GM19239 (cell line): ENCODE measurements around the gene LMAN1.
A peak's percentile ranks its signal among the peaks of the same experiment; 100 is the strongest.

Experiments
- DNase-seq: peaks from one replicate; pipeline ENCODE4 v3.0.0; 2011; ENCODE audit warnings: low spot score; ENCODE audit not compliant: insufficient read length
- FAIRE-seq: peaks from 2 replicates; lab custom pipeline; 2011; peaks lifted over from hg19 to GRCh38; lab: Jason Lieb, UNC

Gene LMAN1, protein sequence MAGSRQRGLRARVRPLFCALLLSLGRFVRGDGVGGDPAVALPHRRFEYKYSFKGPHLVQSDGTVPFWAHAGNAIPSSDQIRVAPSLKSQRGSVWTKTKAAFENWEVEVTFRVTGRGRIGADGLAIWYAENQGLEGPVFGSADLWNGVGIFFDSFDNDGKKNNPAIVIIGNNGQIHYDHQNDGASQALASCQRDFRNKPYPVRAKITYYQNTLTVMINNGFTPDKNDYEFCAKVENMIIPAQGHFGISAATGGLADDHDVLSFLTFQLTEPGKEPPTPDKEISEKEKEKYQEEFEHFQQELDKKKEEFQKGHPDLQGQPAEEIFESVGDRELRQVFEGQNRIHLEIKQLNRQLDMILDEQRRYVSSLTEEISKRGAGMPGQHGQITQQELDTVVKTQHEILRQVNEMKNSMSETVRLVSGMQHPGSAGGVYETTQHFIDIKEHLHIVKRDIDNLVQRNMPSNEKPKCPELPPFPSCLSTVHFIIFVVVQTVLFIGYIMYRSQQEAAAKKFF

DNA sequence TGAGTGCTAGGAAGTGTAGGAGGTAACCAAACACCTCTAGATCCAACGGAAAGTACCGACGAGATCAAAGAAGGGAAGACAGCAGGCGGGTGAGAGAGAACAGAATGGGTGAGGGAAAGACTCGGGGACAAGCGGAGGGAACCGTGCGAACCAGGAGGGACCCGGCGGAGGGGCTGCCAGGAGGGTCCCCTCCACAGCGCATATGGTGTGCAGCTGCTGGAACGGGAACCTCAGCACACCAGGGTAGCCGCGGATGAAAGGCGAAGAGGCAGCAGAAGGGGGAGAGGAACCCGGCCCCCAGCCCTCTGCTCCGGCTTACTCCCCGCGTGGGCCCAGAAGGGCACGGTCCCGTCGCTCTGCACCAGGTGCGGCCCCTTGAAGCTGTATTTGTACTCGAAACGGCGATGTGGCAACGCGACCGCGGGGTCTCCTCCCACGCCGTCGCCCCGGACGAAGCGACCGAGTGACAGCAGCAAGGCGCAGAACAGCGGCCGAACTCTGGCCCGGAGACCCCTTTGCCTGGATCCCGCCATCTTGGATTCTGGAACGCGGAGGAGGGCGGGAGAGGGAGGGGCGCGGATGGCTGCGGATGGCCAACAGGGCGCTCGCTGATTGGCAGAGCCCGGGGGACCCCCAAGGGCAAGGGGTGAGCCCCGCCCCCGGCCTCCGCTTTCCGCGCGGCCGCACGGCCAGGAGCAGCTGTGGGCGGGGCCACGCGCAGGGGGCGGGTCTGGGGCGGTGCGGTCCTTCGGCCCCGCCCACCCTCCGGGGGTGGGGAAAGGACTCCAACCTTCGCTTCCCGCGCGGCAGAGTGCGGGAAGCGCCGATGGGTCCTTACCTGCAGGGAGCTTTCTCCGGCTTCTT is at the start of gene LMAN1:
LMAN1 (minus strand) TSS at position 554 of the 864 bp plus-strand sequence; CDS start at position 533, 21 bp downstream.
- FAIRE-seq (peak; percentile 98), DNase-seq (peak; percentile 91)

DNA sequence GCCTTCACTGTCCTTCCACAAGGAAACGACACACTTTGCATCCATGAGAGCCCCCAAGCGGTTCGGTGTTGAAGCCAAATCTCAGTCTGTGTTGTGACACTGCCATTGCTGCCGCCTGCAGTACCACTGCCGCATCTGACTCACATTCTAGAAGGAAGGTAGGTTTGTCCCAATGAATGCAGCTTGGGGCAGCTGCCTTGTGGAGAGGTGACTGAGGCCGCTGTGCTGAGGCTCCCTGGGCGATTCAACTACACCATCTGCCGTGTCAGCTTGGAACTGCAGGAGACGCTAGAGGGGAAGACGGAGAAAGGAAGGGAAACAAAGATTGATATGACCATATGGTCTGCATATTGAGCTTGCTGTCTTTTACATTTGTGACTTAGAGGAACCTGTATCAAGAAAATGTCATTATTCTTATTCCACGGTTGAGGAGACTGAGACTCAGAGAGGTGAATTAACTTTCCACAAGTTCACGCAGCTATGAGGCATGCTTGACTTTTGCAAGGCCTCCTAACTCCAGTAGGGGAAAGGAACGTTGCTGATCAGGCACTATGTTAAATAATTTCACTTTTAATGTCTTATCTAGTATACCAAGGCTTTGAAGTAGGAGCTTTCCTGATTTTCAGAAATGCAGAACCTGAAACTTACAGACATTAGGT is 43.5 kb upstream of the LMAN1 start:
- DNase-seq (peak; percentile 78), FAIRE-seq (peak; percentile 75)

DNA sequence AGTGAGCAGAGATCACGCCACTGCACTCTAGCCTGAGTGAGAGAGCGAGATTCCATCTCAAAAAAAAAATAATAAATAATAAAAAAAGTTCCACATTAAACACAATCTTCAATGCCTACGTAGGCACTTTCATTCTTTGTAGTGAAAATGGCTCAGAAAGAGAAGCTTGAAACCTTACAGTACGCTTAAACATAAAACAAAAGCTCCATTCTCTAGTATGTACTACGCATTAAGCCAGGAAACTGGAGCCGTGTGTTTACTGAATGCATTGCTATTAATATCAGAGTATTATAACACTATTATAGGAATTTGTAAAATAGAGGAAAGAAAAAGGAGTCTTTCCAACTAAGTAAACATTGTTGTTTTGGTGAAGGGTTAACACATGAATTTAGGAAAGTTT is 41.3 kb upstream of the LMAN1 start:
- DNase-seq = no peak
- FAIRE-seq = no peak

DNA sequence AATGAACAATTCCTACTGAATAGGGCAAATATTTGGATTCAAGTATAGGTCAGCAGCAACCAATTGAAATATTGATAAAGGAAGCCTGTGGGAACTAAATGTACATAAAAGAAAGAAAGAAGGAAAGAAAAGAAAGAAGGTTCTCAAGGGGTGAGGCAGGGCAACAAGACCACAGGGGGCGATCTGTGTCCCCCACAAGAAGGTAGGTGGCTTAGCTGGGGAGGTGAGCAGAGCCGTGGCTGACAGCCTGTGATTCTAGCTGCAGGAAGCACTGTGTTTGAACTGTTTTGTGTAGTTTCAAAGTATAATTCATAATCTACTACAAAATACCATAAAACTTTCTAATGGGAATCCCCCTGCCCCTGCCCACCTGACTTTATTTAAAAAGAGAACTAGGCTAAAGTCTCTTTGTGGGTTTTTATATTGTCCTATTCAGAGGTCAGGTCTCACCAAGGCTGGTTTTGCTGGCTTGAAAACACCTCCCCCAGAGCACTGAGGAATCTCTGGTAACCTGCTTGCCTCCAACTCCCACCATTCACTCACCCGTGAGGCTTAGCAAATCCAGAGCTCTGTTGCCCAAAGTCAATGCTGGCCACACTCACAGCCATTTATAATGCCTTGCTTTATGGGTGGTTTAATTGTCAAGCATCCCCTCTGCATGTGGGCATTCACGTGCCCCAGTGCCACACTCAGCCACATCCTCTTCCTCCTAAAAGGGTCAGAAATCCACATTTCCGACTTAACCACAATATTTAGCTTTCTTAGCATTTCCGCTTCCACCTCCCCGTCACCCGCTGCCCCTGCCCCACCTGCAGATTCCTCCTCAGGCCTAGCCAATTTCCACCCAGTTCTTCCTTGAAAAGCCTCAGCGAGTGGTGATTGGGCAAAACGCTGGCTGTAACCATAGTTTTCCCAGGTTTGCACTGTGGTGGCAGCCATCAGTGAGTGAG is 36.4 kb upstream of the LMAN1 start:
- no peak for FAIRE-seq
- DNase-seq = no peak

DNA sequence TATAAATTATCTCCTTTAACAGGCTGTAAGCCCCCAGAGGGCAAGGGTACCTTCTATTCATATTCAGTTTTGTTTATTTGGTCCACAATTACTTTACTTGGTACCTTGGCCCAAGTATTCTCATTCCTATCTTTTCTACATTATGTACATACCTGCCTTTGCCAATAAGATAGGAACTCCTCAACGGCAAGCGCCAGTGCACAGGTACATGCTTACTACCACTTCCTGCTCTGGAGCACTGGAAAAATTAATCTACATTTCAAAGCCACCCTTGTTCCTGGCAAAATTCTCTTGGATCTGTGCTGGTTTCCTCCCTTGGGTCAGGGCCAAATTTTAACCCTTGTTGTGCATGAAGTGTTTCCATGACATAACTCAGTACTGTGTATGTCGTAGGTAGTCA is 34.3 kb upstream of the LMAN1 start:
- DNase-seq = no peak
- no peak for FAIRE-seq

DNA sequence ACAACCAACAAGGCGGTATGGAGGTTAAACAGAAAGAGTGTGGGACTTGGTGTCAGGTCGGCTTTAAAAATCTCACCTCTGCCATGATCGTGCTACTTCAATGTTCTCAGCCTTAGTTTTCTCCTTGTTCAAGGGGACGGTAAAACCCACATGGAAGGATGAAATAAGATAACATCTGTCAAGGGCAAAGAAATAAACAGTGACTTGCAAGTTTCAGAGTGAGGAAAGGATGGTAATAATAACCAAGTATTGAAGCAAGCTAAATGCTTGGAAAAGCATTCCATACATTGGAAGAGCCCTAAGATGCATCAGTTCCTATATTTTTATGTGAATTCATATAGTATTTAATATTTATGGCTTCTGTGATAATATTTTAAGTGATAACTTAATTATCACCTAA is 29.8 kb upstream of the LMAN1 start:
- DNase-seq (no peak), FAIRE-seq (no peak)

DNA sequence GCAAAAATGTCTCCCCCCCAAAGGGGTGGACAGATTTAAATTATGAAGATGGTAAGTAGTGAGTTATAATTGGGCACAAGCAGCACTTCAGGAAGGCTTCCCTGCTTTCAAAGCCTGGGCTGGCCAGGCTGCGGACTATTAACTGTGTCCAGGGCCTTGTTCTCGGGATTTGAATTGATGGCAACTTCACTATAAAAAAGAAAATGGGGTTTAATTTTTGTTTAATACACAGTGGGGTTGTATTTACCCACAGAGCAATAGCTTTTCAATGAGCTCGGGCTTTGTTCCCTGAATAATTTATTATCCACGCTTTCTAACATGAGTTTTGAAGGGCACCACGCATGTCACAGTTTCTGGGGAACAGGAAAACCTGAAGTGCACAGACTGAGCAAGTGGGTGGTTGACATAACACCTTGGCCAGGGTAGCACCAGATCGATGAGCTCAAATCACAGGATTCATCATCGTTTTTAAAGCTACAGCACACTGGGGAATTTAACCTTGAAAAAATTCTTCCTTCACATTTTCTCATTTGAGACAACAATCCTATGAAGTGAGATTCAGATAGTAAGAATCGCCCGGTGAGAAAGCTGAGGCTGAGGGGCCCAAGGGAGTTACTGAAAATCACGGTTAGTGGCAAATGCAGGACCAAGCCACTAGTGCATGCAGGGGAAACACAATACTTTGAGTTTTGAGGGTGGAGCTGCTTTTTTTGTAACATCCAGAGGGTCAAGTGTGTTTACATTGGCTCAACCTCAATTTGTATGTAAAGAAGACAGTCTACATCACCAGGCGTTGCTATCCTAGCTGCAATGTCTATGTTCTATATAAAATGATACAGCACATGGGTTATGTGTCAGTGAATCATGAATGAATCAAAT is 28.9 kb upstream of the LMAN1 start:
- no peak for DNase-seq

DNA sequence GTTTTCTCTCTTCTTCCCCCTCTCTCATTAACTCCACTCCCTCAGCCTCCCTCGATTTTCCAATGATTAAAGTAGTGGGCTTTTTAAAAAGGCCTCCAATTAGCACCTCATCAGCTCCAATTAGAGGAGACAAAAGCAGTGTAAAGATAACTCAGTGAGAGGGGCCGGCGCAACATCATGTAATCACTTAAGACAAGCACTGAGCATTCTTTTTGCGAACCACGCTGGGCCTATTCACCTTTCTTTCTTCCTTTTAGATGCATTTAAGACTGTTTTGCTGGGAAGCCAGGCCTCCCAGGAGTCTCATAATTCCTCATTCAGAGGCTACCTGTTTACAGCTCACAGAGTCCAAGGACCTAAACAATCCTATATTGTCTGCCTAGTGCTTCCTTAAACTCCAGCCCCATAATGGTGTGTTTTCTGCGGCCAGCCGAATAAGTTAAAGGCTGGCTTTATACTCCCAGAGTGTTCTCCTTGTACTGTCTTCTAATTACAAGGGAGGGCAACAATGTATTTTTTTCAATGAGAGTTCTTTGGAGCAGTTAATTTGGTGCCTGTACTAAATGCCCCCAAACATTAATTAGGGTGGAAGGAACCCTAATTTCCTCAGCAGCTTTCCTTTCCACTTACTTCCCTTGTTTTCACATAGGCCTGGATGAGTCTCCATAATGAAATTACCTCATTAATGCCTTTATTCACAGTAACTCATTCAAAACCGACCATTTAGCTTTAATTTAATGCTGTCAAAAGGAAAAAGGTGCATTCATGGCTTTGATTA is 28.0 kb upstream of the LMAN1 start:
- DNase-seq (no peak), FAIRE-seq (no peak)

More for the DNA sequence above, 28.9 kb upstream of the LMAN1 start:
- no peak for FAIRE-seq

DNA sequence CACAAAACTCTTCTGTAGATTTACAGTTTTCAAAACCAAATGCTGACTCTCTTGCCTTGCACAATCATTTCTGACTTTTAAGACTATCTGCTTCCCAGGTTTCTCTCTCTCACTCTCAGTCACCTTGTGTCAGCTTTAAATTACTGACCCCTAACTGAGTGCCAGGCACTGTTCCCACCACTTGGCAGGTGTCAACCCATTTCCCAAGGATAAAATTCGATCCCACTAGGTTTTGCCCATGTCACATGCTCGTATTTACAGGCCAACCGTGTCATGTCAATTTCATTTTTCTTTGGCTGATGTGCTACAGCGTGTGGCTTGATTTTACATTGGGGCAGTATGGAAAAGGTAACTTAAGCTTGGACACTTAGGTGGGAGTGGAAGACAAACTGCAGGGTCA is 26.1 kb upstream of the LMAN1 start:
- FAIRE-seq = no peak
- DNase-seq = no peak

DNA sequence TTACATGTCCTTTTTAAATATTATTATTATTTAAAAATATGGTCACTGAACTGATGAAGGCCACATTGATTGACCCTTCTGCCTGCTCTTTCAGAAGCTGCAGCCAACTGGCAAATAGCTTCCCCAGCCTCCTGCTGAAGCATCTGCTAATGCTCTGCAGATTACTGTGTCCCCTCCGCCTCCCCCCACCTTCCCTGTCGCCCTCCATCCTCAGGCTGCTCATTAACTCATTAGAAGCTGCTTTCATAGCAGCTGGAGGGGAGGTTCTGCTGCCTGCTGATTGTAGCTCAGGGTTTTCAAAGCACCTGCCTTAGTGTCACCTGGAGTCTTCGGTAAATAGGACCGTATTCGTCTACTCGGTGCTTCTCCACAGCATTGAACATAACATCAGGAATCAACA is 24.8 kb upstream of the LMAN1 start:
- FAIRE-seq (no peak), DNase-seq (no peak)

DNA sequence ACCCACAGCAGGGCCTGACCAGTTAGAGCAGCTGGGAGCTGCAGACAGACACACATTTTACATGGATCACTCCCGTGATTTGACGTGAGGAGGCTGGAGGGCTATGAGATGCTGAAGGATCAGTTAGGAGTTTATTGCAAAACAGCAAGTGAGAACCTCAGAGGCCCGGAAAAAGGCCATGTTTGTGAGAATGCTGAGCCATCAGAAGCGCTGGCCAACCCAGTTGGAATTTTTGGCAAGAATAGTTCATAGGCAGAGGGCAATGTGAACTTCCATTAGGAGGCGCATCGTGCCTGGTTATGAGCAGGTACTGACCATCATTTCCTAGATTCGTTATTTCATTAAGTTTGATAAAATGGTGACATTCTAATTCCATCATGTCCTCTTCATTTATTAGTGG is 23.3 kb upstream of the LMAN1 start:
- DNase-seq (no peak), FAIRE-seq (no peak)

DNA sequence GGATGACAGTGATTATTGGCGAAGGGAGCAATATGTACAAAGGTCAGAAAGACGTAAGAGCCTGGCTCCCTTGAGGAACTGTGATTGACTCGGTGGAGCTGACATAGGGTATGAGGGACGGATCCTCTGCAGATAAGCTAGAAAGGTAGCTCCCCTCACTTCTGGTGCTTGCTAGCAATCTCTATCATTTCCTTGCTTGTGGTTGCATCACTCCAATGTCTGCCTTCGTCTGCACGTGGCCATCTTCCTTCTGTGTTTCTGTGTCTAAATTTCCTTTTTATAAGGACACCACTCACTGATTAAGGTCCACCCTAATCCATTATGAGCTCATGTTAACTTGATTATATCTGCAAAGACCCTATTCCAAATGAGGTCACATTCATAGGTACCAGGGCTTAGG is 22.9 kb upstream of the LMAN1 start:
- DNase-seq (no peak), FAIRE-seq (no peak)

DNA sequence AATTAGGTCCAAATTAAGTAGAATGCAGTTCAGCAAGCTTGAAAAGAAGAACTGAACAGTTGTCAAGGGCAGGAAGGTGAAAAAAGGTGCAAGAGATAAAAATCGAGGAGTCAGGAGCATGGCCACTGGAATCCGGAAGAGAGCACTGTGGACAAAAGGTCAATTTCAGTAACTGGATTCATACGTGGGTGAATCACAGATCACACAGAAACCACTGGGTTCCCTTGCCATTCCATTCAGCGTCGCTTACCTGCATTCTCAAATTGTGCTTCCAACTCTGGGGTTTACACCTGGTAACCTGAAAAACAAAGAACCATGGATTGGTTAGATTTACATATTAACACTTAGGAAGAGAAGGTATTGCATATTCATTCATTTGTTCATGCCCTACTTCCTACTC is 21.6 kb upstream of the LMAN1 start:
- no peak for DNase-seq
- no peak for FAIRE-seq

DNA sequence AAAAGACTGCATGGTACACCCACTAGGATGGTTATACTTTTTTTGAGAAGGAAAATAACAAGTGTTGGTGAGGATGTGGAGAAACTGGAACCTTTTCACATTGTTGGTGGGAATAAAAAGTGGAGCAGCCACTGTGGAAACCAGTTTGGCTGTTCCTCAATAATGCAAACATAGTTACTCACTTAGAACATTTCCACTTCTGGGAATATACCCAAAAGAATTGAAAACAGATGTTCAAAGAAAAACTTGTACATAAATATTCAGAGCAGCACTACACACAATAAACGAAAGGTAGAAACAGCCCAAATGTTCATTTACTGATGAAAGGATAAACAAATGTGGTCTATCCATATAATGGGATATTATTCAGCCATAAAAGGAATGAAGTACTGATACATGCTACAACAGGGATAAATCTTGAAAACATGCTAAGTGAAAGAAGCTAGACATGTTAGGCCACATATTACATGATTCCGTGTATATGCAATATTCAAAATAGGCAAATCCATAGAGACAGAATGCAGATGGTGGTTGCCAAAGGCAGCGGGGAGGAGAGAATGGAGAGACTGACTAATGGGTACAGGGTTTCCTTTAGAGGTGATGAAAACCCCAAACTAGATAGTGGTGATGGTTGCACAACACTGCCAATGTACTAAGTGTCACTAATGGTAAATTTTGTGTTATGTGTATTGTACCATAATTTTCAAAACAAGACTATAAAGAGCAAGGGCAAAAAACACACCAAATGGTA is 20.9 kb upstream of the LMAN1 start:
- FAIRE-seq (no peak), DNase-seq (no peak)

DNA sequence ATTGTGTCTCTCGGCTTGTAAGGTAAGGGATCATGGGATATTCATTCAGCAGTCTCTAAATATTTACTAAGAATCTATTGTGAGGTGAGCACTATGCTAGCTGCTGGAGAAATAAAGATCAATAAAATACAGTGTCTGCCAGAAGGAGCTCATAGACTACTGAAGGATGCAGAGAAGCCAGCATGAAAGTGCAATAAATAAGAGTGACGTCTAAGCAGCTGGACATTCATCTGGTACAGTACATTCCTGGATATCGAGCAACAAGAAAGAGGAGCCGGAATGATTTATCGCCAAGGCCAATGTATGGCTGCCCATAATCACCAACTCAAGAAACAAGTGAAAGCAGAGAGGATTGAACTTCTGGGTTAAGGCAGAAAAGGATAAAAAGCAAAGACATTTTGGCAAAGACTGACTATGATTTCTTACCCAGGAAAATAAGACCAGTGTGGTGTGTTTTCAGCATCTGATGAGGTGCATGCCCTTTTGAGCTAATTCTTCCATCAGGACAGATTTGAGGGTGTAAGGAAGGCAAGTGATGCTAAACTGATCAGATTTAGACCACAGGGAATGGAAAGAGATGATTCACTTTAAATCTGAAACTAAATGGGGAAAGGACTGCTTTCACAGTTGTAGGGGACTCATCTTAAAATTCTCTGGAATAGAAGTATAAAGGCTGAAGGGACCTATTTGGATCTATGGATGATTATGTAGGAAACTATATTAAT is 18.7 kb upstream of the LMAN1 start:
- no peak for DNase-seq
- FAIRE-seq = no peak

DNA sequence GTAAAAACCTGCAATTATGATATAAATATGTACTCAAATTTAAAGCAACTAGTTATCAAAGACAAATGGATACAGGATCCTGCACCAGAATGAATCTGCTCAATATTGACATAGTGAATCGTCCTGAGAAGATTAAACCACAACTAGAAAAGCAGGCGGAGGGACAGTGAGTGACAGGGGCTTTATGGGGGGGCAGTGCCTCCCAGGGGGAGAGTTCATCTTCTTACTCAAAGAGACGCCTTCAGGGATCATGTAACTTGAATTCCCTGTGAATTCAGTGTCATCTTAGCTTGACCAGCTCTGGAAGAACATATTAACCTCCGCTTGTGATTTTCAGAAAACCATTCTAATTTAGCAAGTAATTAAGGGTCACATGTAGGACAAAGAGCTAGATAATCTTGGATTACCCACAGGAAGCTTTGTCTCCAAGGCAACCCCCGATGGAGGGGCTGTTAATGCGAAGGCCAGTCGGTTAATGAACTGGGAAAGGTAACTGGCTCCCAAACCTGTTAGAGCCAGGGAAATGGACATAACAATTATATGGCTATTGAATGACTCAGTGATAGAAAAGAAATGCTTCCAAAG is 17.4 kb upstream of the LMAN1 start:
- no peak for DNase-seq
- no peak for FAIRE-seq
